SU-DHL-6 (cell line): ENCODE results near the gene KIF4A.

Experiments
- EZH2phosphoT487 ChIP-seq: fragments of 200-600 bp; sonication (generic), shearing (Covaris generic); conservative IDR thresholded peaks from 2 replicates; pipeline ENCODE4 v1.6.1; 2018; ENCODE audit warnings: mild to moderate bottlenecking, antibody characterized with exemption, low read length, moderate library complexity, mixed read lengths
- TF ChIP-seq, protein P1 (sequence below): fragments of 200-600 bp; sonication (generic); IDR thresholded peaks from one replicate; pipeline ENCODE4 v1.5.1; 2017; ENCODE audit warnings: antibody characterized with exemption, mild to moderate bottlenecking, low read length, moderate library complexity; ENCODE audit not compliant: insufficient read depth, poor library complexity, severe bottlenecking

DNA sequence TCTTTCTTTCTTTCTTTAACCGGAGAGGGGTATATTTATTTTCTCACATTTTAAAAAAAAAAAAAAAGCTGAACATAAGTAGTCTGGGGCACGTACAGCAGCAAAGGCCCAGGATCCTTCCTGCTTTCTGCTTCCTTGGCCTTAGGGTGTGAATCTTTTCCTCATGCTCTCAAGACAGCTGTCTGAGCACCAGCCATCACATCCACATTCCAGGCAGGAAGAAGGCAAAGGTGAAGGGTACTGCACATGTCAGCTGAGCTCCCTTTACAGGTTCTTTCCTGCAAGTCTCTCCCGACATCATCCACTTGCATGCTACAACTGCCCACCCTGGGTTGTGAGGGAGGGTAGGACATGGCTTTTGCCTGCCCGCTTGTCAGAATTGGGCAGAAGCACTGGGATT lies 69.6 kb downstream of the KIF4A start:
- TF ChIP-seq, protein P1, sequence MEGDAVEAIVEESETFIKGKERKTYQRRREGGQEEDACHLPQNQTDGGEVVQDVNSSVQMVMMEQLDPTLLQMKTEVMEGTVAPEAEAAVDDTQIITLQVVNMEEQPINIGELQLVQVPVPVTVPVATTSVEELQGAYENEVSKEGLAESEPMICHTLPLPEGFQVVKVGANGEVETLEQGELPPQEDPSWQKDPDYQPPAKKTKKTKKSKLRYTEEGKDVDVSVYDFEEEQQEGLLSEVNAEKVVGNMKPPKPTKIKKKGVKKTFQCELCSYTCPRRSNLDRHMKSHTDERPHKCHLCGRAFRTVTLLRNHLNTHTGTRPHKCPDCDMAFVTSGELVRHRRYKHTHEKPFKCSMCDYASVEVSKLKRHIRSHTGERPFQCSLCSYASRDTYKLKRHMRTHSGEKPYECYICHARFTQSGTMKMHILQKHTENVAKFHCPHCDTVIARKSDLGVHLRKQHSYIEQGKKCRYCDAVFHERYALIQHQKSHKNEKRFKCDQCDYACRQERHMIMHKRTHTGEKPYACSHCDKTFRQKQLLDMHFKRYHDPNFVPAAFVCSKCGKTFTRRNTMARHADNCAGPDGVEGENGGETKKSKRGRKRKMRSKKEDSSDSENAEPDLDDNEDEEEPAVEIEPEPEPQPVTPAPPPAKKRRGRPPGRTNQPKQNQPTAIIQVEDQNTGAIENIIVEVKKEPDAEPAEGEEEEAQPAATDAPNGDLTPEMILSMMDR: no peak
- no peak for TF ChIP-seq EZH2phosphoT487
